Stimulated activated CD4-positive, alpha-beta T cell treated with anti-CD3 and anti-CD28 coated beads, Interleukin-4, amount 100 ng/mL, for 1 hour (primary cell): ENCODE results near the gene THSD4.

ENCODE experiments used
- DNase-seq: peaks from one replicate; pipeline ENCODE4 v3.0.0-alpha.2; 2020

The THSD4 gene

DNA sequence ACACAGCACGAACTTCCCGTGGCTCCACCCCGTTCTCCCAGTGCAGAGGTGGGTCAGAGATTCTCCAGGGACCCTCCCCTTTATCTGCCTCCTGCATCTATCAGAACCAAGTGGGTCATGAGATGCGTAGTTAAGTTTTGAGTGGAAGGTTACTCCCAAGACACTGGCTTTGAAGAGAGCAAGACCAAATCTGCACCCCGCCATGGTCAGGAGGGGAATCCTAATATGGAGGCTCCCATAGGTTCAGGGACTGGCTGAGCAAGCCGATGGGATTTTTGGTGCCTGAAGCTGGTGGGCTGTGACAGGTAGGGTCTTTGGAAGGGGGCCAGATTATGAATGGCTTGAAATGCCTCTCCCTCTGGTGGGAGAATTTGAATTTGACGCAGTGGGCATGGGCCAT, 488.1 kb downstream of the THSD4 start:
- no peak for DNase-seq

GRCh38 chr15:71607383-71607782, 492.1 kb downstream of the THSD4 start:
- DNase-seq: no peak

DNA sequence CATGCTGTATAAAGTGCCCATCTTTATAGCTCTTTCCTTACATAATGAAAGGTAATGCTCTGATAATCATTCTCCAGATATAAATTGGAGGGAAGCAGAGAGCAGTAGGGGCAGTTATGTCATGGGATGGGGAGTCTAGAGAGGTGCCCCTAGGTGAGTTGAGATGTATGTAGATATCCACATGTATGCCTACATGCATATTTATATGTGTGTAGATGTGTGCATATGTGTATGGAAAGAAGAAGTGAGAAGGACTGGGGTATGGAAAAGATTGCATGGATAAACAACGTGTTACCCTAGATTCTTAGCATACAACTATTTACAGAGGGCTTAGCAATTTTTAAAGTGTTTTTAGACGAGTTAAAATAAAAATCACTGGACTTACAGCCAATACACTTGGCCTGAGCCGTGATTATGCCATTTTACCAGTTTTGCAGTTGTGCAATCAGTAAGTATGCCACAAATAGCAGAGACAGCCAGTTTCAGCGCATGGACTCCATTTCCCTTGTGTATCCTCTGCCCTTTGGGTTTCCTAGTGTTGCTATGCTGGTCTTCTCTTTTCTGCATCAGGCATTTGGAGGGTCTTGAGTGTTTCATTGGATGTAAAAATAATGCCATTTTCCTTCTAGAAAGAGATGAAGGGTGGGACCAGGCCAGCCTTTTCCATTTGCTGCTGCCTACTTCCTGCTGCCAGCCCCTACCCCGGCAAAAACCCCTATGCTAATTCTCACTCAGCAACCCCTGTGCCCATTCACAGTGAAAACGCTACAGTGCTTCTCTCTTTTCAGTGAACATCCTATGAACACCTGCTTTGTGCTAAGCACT, 495.7 kb downstream of the THSD4 start:
- DNase-seq: no peak

- no peak for DNase-seq
Observed at GRCh38 chr15:71611553-71612396, 496.5 kb downstream of the THSD4 start.

- no peak for DNase-seq
Observed at GRCh38 chr15:71612397-71612722, 497.1 kb downstream of the THSD4 start.

GRCh38 chr15:71612869-71613268, 497.6 kb downstream of the THSD4 start:
- DNase-seq: no peak

- DNase-seq: no peak
Observed at GRCh38 chr15:71623111-71623510, 507.8 kb downstream of the THSD4 start.

- DNase-seq: no peak
Observed at GRCh38 chr15:71626596-71627088, 511.4 kb downstream of the THSD4 start.

GRCh38 chr15:71627188-71627587, 511.9 kb downstream of the THSD4 start:
- no peak for DNase-seq

DNA sequence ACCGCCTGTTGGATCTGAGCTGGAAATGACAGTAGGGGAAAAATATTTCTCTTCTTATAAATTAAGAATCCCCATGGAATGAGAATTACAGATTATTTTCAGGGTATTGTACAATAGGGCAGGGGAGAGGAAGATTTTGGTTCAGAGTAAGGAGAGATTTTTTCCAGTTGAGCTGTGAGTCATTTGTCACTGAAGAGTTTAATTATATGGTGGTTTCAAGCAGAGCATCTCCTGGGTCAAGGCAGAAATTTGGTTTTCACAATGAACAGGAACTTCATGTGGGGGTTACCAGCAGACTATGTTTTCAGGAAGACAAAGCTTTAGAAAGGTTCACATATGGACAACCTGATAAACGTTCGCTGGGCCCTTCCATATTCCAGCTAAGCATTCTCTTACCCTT, 512.3 kb downstream of the THSD4 start:
- DNase-seq: no peak

DNA sequence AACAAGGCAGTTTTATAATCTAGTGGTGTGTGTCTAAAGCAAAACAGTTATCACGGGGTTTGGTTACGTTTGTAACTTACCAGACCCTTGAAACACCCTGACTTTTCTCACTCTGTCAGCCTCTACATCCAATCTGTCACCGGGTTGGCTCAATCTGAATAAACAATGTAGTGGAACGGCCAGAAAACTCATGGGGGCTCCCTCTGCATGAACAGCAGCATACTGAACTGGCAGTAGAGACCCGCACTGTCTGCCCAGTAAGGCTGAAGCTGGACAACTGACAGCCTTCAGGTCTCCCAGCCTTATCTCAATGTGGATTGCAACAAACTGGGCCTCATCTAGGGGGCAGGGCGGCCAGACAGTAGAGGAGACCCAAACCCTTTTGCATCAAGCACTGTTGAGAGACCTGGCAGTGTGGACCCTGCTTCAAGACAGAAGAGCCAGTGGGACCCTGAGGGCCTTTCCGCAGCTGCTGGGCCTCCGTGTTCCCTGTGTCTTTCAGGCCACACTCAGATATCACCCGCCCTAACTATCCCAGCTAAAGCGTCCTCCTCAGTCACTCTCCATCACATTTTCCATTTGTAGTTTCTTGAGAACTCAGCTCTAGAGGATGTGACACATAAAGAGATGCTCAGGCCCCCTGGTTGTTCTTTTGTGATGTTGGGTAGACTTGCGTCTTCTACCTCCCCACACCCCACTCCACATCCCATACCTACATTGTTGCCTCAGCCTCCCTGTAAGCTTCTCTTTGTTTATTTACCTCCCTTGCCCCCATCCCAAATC, 513.9 kb downstream of the THSD4 start:
- DNase-seq: no peak

GRCh38 chr15:71629781-71630474, 514.7 kb downstream of the THSD4 start:
- DNase-seq: no peak

GRCh38 chr15:71630475-71630809, 515.2 kb downstream of the THSD4 start:
- DNase-seq: no peak

DNA sequence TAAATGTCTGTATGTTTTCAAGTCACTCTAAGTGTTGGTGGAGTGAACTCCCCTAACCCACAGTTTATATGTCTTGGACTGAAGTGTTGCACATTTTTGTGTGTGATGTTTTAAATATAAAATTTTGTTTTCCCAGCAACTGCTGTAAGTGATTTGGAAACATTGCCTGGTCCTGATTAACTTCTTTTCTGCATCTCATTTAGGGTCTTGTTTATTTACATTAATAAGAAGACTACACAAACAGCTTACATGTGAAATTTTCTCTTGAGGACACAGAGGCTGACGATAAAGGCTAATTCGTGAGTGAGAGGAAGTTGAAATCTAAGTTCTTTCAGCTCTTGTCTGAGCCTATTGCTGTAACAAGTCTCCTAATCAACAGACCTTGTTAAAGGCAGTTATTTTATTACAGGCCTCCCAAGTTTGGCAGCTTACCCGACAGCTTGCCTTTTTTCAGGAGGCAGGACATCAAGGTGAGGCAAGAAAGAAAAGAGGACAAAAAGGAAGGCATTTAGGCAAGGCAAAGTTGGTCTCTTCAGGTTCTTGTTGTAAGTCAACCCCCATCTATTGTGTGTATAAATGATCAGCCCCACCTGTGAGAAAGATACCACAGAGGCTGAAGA, 517.4 kb downstream of the THSD4 start:
- no peak for DNase-seq

DNA sequence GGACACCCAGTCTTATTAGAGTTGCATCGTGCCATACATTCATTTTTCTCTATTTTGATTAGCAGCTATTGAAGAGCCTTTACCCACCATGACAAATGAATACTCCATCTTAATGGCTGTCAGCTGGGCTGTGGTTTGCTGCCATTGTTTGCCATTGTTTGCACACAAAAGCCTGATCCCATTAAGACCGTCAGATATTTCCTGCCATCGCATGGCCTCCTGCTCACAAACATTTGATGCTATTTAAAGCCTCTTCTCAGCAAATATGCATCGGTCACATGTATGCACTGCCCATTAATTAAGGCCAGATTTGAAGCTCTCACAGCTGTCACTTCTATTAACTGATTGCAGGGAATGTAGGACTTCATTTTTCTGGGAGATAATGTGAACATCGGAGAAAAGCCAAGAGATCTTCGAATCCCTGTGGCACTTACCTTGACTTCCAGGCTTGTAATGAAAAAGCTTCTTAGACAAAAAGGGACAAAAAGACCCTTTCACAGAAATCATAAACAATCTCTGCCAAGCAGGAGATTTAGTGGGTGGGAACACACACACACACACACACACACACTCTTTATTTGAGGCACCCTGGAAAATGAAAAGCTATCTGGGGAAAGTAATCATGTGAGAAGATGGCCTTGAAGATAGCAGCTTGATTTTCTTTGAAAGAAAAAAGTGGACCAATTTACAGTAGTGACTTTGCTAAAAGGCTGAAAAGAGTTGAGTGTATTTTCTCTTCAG, 519.7 kb downstream of the THSD4 start:
- DNase-seq: no peak

DNA sequence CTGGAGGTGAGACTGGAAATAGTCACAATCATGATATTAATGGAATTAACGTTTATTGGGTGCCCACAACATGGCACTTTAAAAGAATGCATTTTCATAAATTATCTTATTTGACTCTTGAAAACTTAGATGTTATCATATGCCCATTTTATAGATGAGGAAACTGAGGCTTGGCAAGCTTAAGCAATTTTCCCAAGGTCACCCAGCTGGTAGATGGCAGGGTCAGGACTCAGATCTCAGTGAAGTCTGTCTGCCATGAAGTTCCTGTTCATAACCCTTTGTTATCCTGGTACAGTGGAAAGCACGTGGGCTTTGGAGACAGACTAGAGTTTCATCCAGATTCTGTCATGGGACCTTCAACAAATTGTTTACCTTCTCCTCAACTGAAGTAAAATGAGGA, 520.5 kb downstream of the THSD4 start:
- DNase-seq: no peak

GRCh38 chr15:71638876-71639275, 523.6 kb downstream of the THSD4 start:
- no peak for DNase-seq

DNA sequence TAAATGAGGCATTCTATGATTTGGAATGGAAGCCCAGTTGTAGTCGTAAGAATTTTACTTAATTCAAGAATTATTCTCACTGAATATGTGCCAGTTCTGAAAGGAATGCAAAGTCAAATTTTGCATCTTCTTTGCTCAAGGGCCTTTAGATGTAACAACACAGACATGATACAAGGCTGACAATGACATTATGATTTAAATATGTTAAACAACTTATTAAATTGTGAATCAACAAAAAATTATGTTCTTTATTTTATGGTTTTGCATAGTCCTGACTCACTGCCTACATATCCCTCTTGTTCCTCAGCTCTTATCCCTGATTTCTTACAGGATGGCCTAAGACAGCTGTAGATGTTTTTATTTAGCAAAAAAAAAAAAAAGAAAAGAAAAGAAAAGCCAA, 524.2 kb downstream of the THSD4 start:
- no peak for DNase-seq

- DNase-seq: no peak
Observed at GRCh38 chr15:71643918-71644317, 528.6 kb downstream of the THSD4 start.

DNA sequence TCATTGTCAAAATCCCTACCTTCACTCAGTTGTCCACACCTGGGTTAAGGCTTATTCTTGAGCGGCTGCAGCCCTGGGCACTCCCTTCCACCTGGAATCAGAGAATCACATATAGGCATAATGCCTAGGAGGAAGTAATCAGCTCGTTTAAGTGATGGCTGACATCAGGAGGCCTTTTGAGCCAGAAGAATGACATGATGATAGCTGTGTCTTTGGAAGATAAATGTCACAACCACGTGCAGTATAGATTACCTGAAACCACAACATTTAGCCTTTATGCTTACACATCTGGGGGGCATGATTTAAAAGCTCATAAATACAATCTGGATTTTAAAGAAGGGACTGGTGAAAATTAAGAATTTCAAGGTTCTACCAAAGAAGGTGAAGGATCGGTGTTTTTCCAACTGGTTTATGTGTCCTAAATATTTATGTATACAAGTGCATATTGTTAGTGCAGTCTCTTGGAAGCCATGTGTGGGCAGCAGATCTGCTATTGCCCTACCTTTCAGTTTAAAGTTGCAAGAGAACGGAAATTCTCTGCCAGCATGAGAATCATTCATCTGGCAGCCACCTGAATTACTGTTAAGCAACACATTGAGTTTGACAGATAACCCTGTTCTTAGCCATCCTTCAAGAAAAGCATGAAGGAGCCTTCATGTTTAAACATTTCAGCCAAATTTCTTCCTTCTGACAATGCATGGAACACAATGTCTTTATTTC, 531.7 kb downstream of the THSD4 start:
- DNase-seq: no peak

DNA sequence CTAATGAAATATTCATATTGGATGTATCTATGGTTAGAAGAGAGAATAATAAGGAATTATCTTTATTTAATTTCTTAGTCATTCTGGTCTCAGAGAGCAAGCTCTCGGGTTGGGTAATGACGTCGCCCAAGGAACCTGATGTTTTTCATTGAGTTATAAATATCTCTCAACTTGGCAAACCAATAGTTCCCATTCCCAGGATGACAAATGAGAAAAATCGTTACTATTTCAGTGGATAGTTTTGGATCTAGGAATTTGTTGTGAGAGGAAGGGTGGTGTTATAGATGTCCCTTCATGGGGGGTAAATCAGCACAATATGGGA, 532.2 kb downstream of the THSD4 start:
- no peak for DNase-seq
